HG03460 (cell line): ENCODE results near the gene KRTAP19-2.
"Not testable (repeated sequence)": the region's sequence is repeated elsewhere in the genome, so short reads cannot be mapped to it uniquely, and the experiment has no call there.

Experiments used
- ATAC-seq: cut with Tn5 transposase; IDR thresholded peaks from one replicate; pipeline ENCODE4 v1.9.1; 2021; ENCODE audit not compliant: unreplicated experiment

KRTAP19-2 gene, protein sequence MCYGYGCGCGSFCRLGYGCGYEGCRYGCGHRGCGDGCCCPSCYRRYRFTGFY

DNA sequence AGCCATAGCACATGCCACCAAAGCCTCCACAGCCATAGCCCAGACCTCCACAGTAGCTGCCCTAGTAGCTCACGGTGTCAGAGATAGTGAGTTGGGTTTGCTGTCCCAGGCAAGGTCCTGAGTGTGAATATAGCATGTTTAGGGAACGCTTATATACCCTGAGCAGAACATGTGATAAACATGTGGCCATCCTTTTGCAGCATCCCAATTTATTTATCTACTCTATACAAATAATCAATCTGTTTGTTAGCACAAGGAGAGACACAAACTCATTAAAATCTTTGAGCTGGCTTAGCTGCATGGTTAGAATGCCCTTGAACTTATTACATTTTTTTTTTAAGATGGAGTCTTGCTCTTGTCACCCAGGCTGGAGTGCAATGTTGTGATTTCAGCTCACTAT lies at the start of gene KRTAP19-2:
KRTAP19-2 (minus strand) TSS at position 101 of the 400 bp plus-strand sequence; CDS start at position 13, 88 bp downstream.
- no peak for ATAC-seq

DNA sequence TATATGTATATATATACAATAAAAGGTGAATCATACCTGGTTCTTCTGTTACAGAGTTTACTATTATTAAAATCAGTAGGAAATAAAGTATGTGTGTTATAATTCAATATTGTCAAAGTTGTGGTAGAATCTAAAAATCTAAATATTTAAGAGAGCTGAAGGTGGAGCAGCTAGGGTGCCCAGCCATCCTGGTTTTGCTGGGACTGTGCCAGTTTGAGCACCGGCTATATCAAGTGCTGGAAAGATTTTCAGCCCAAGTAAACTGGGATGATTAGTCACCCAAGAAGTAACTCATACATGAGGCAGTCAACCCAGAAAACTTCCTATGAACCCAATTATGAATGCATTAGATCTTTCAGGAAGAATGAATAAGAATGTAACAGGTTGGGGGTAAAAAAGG lies 31.6 kb upstream of the KRTAP19-2 start:
- no peak for ATAC-seq

DNA sequence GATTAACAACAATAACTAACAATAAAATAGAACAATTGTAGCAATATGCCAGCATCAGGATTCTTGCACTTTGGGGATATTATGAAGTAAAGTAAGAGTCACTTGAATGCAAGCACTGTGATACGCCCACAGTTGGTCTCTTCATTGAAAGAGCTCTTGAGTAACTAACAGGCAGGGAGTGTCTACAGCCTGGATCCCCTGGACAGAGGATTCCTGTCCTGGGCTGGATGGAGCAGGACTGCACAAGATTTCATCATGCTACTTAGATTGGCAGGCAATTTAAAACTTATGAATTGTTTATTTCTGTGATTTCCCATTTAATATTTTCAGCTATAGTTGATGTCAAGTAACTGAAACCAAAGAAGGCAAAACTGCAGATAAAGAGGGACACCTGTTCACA lies 28.4 kb upstream of the KRTAP19-2 start:
- no peak for ATAC-seq

DNA sequence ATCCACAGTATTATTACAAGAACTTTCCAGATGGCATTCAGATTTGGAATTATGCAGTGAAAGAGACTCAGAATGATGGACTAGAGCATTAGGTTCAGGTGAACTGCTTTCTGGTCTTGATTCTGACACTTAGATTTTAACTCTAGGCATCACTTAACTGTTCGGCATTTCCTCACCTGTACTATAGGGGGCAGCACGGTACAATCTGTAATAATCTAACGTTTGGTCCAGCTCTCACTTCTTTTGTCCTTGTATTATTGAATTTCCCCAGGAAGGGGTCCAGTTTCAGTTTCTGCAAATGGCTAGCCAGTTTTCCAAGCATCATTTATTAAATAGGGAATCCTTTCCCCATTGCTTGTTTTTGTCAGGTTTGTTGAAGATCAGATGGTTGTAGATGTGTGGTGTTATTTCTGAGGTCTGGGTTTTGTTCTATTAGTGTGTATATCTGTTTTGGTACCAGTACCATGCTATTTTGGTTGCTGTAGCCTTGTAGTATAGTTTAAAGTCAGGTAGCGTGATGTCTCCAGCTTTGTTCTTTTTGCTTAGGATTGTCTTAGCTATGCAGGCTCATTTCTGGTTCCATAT lies 18.5 kb upstream of the KRTAP19-2 start:
- ATAC-seq = not testable (repeated sequence)

DNA sequence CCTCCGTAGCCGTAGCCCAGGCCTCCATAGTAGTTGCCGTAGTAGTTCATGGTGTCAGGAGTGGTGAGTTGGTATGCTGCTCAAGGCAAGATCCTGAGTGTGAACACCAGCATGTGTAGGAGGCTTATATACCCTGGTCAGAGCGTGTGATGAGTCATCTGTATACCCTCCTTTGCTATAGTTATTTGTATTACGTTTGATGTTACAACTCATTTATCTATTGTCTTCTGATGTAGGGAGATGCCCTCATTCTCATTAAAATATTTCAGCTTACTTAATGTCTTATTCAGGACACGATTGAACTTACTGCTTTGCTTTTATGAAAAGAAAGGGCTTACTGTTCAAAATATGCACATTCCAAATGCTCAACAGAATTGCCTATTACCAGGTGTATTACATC lies 14.8 kb upstream of the KRTAP19-2 start, which contains the start of gene KRTAP19-5:
KRTAP19-5 (minus strand) TSS at position 101 of the 400 bp plus-strand sequence; CDS start at position 50, 51 bp downstream.
- no peak for ATAC-seq

DNA sequence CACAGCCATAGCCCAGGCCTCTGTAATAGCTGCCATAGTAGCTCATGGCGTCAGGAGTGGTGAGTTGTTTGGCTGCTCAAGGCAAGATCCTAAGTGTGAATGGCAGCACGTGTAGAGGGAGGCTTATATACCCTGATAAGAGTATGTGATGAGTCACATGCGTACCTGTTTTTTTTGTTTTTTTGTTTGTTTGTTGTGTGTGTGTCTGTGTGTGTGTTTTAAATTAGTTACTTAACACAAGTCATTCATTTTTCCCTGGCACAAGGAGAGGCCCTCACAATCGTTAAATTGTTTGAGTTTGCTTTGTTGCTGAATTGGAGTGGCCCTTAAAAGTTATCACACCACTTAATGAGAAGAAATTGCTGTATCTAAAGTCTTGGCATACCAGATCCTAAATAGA lies 9.8 kb upstream of the KRTAP19-2 start, which contains the start of gene KRTAP19-4:
KRTAP19-4 (minus strand) TSS at position 101 of the 400 bp plus-strand sequence; CDS start at position 46, 55 bp downstream.
- no peak for ATAC-seq

DNA sequence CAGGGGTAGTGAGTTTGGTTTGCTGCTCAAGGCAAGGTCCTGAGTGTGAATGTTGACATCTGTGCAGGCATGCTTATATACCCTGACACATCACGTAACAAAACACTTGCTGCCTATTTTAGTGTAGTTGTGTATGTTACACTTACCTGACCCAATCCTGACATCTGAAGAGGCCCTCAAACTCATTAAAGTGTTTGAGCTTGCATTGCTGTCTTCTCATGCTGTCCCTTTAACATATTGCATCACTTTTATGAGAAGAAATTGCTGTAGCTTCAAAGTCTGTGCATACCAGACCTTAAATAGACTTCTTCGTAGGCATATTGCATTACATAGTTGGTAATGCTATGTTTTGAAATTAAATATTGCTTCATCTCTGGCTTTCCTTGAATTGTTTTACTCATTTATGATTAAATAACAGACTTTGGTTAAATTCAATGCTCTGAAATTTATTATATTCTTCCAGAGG lies 4.8 kb upstream of the KRTAP19-2 start, which contains the start of gene KRTAP19-3:
KRTAP19-3 (minus strand) TSS at position 51 of the 466 bp plus-strand sequence. CDS start 56 bp downstream, outside the sequence.
- no peak for ATAC-seq

DNA sequence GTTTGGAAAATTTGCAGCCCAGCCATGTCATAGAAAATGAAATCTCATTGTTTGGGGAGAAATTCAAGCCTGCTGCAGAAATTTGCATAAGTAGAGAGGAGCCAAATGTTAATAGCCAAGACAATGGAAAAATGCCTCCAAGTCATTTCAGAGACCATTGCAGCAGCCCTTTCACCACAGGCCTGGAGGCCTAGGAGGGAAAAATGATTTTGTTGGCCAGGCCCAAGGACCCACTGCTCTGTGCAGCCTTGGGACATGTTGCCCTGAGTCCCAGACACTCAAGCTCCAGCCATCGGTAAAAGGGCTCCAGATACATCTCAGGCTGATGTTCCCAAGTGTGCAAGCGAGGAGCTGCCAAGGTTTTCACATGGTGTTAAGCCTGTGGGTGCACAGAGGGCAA lies 1.1 kb downstream of the KRTAP19-2 start:
- no peak for ATAC-seq

DNA sequence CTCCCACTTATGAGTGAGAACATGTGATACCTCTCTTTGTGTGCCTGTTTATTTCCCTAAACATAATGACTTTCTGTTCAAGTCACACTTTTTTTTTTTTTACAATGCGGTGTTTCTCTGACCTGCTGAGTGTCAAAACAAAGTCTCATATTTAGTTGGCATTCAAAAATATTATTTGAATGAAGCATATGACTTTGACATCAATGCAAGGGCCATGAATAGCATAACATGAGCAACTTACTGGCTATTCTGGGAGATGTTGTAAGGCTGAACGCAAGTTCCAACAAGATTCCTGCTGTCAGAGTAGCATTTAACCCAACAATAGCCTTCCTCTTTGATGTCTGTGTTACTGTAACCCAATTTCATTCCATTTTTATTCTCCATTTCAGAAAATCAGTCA lies 5.1 kb downstream of the KRTAP19-2 start:
- no peak for ATAC-seq

DNA sequence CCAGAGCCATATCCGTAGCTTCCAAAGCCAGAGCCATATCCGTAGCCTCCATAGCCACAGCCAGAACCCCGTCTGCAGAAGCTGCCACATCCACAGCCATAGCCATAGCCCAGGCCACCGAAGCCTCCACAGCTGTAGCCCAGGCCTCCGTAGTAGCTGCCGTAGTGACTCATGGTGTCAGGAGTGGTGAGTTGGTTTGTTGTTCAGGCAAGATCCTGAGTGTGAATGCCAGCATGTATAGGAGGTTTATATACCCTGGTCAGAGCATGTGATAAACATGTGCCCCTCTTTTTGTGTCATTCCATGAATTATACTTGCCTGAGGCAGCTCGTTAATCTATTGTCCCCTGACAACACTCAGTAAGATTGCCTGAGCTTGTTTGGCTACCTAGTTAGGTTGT lies 7.1 kb downstream of the KRTAP19-2 start, which contains the start of gene KRTAP19-1:
KRTAP19-1 (minus strand) TSS at position 223 of the 400 bp plus-strand sequence; CDS start at position 173, 50 bp downstream.
- no peak for ATAC-seq

DNA sequence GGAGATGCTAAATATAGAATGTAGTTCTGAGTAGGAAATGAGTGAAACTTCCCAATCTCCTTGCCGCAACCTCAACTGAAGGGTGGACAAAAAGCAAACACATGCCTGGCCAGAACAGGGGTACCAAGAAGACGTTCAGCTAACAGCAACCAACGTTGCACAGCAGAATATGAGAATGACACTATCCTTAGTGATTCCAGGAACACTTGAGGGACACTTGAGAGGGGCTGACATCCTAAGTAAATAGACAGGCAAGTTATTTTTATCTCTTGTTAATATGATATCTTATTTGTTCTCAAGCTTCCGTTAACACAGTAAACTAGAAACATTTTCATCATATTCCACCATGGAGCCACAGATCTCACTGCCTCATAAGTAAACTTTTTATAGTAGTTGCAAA lies 8.0 kb downstream of the KRTAP19-2 start:
- ATAC-seq = no peak

DNA sequence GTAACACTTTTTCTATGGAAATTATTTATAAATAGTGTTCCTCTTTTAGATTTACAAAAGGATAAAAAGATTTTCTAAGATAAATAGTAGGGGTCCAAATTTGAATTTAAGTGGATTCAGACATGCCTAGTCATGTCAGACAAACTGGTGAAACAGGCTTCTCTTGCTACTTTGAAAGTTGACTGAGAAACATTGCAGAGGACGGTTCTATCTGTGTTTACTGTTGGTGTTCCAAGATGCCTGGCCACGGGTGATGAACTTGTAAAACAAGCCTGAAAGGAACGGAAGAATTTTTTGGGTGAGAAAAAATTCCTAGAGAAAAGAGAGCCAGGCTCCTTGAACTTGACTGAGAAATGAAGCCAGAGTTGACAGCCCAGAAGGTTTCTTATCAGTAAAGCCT lies 9.2 kb downstream of the KRTAP19-2 start:
- no peak for ATAC-seq

DNA sequence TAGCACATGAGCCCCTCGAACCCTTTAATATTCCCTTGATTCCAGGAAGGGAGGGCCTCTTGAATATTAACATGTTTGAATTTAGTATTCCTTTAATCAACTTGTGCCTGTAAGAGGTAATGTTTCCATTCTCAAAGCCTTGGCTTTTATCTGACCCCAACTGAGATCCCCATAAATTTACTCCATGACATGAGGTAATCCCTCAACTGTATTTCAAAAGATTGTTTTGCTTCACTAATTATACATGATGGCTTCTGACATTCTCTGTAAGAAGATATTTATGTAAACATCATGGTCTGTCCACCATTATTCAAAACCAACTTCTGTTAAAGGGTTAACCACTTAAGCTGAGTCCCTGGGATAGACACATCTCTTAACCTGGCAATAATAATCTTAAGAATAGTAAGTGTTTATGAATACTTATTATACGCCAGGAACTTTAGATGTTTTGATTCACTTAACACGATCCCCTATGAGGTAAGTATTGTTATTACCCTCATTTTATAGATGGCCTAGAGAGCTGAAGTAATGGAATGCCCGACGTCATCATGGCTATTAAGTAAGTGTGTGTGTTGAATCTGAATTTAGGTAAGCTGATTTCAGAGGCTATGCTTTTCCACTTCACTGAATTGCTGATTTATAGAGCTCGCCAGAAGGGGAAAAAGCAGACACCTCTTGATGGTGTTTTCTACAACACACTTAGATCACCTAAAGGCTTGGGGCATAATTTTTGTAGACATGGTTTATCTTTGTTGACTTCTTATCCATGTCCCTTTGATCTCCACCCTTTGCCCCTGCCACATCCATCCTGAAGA lies 18.1 kb downstream of the KRTAP19-2 start:
- no peak for ATAC-seq

DNA sequence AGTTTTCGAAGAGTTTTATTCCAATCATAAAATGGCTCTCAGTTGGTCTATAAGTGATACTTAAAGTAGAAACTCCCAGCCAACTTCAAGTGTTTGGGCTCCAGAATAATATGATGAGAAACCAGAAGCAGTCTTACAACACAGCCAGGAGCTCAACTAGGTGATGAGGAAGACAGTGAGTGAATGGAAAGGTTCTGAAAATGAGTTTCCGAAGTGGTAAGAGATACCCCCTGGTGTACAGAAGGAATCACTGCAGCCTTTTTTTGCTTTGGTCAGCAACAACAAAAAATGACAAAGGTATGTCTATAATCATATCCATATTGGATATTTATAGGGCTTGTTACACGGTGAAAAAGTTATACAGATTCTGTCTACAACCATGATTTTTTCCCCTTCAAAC lies 23.5 kb downstream of the KRTAP19-2 start:
- ATAC-seq = no peak

DNA sequence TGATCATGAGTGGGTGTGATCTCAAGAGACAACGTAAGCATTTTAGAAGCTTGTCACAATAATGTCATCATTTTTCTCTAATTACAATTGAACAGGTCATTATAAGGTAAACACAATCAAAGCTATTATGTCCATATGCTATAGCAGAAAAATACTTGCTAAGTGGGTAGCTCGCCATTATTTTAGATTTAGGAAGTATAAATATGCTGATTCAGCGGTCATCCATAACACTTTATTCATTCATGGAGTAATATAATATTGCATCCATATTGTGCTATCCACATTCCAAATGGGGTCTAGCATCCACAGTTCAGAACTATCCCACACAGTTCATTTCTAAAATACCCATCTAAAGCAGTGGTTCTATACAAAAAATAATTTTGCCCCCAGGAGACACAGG lies 38.7 kb downstream of the KRTAP19-2 start:
- ATAC-seq = no peak

DNA sequence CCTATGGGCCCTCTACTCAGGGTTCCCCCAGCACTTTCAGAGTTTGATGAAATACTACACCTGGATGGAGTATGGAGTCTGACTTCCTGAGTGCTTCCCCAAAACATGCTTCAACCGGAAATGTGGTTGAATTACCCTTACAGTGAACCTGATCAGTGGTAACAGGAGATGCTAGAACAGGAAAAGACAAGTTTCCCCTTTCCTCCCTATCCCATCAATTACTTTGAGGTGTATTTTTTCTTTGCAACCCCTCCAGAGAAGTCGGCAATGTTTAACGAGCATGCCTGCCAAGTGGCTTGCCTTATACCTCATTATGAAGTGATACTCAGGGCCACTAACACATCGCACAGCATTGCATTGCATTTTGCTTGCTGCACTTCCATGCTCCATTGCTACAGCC lies 40.2 kb downstream of the KRTAP19-2 start:
- no peak for ATAC-seq

DNA sequence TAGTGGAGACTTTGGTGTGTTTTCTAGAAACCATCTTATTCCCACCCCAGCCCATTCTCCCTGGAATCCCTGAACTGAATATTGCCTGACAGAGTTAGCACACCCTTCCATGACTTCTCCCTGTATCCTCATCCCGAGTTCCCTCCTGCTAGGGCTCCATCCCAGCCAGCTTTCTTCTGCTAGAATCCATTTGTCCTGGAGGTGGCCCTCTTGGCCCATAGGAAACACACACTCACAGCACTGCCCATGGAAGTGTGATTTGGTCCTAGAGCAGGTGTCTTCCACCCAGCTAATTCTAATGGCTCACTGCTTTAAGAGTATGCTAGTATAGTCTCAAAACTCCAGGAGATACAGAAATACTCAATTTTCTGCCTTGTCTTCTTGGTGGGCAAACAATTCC lies 43.0 kb downstream of the KRTAP19-2 start:
- no peak for ATAC-seq

DNA sequence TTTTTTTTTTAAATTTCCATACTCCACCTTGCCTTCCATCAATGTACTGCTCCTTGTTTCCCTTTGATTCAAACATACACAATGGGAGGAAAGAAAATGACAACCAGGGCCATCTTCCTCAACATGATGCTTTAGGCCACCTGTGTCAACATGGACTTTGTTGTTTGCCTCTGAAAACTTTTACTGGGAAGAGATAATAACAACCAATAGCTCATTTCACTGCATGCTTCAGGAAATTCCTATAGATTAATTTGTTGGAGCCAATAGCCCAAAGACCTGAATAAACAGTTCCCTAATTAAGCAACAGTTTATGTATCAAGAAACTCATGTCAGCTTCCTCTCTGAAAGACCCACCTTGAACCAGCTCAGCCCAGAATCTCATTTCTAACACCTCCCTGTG lies 44.0 kb downstream of the KRTAP19-2 start:
- ATAC-seq = no peak

DNA sequence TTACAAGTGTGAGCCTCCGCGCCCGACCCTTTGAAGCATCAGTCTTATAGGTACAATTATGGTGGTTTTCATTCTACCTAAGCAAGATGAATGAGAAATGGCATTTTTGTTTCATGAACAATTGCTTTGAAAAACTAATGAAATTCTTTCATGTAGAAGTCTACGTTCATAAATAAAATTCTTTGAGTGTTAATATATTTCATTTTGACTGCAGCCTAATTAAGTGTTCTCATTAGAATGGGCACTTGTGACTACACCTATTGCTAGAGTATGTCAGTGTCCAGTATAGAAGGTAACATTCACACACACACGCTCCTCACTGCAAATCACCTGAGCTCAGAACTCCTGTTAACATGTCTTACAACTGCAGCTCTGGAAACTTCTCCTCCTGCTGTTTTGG lies 47.3 kb downstream of the KRTAP19-2 start, which contains the start of gene KRTAP15-1:
KRTAP15-1 (plus strand) TSS at position 301 of the 400 bp plus-strand sequence; CDS start at position 354, 53 bp downstream.
- ATAC-seq = no peak
